ENCODE results near the gene HS6ST2. TPM values are rescaled to one million over a fixed set of nuclear protein-coding genes. Genes with fewer than 3 reads are reported as not detected.

Gene HS6ST2
- total and polyA plus RNA-seq, 9 of the 15 experiments (the other 6 are each of a cell fraction or from before 2014, with no cell fraction given) = not detected

DNA sequence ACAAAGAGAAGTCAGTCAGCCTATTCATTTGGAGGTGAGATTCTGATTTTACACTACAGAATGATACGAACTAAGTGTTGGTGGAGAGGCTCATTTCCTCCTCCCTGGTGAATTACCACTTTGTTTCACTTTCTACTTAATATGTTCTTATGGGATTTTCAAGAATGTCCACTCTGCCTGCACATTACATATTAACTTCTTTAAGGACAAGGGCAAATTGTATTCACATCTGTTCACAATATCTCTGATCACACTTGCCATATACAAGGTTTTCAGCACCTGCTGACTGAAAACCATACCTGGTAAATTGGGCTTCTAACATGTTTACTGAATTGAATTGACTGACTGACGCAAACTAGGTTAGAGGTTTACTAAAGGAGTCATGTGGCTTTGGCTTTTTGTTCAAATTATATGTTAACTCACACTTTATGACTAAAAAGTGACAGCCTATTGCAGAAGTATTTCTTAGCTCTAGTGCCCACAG lies 281.2 kb downstream of the HS6ST2 start (continued):
- TF ChIP-seq, protein P1, sequence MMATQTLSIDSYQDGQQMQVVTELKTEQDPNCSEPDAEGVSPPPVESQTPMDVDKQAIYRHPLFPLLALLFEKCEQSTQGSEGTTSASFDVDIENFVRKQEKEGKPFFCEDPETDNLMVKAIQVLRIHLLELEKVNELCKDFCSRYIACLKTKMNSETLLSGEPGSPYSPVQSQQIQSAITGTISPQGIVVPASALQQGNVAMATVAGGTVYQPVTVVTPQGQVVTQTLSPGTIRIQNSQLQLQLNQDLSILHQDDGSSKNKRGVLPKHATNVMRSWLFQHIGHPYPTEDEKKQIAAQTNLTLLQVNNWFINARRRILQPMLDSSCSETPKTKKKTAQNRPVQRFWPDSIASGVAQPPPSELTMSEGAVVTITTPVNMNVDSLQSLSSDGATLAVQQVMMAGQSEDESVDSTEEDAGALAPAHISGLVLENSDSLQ (IDR thresholded peaks at IDR 0.05) = no peak
- TF ChIP-seq, protein P2, sequence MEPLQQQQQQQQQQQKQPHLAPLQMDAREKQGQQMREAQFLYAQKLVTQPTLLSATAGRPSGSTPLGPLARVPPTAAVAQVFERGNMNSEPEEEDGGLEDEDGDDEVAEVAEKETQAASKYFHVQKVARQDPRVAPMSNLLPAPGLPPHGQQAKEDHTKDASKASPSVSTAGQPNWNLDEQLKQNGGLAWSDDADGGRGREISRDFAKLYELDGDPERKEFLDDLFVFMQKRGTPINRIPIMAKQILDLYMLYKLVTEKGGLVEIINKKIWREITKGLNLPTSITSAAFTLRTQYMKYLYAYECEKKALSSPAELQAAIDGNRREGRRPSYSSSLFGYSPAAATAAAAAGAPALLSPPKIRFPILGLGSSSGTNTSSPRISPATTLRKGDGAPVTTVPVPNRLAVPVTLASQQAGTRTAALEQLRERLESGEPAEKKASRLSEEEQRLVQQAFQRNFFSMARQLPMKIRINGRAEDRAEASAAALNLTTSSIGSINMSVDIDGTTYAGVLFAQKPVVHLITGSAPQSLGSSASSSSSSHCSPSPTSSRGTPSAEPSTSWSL (CRISPR knock-in tag; IDR thresholded peaks at IDR 0.05; ENCODE audit: borderline replicate concordance) = no peak

DNA sequence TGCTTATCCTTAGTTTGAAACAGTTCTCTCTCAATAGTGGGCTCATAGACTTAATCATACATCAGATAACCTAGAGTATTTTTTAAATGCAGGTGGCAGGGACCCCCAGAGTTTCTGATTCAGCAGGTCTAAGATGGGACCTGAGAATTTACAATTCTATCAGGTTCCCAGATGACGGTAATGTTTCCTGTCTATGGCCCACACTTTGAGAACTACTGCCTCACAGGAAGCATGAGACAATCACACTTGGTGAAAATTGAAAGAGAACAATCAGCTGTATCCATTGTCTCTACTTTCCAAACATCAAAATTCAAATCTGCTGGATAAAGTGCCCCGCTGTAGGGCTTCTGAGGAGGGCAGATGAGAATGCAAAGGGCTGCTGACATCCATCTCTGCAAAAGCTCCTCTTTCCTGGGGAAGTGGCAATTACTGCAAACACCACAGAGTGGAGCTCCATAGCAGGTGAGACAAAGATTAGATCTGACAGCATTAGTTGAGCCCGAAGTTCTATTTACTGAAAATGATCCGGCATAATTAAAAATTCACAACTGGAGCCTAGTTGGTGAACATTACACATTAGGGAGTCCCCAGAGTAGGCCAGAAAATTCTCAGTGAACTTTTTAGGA lies 281.8 kb downstream of the HS6ST2 start:
- no peak for ATAC-seq
- no peaks in the 10 kb centered on the region for H3K9me3 ChIP-seq (replicated peaks; ENCODE audit: control insufficient read depth, insufficient read depth, low read depth, low read length)
- no peak overlapping the region for H3K4me3 ChIP-seq
- no TSS peak for BruUV-seq (replicated peaks)
- H3K36me3 ChIP-seq (ENCODE audit: control insufficient read depth, insufficient read depth, low read length) = no peaks in the 10 kb centered on the region
- no peaks in the 10 kb centered on the region for H3K4me1 ChIP-seq (replicated peaks in 1 of 2; ENCODE audit: control insufficient read depth in 2 of 2, insufficient read depth in 2 of 2, low read length in 2 of 2)
- WGBS (ENCODE audit: insufficient coverage, low coverage, missing lambda C conversion rate) = 0% methylated on average over 4 of the region's 4 CpGs
- no peaks in the 10 kb centered on the region for H3K27me3 ChIP-seq (ENCODE audit: control insufficient read depth in 2 of 2, insufficient read depth in 2 of 2, low read length in 2 of 2)
- CTCF ChIA-PET (ENCODE audit: low intra/inter-chr PET ratio) = no interaction called here
- no peaks in the 10 kb centered on the region for H3K79me2 ChIP-seq (ENCODE audit: control insufficient read depth, insufficient read depth, low read length)
- H2AFZ ChIP-seq (ENCODE audit: low read depth, low read length) = no peak overlapping the region
- DNase-seq (ENCODE audit: extremely low read depth in 1 of 4, low spot score in 3 of 4) = no peak
- H4K20me1 ChIP-seq (replicated peaks; ENCODE audit: control insufficient read depth, insufficient read depth, low read length) = no peaks in the 10 kb centered on the region
- H3K9me1 ChIP-seq (ENCODE audit: control insufficient read depth, insufficient read depth, low read length) = no peaks in the 10 kb centered on the region
- no peak overlapping the region for H3K4me2 ChIP-seq (ENCODE audit: insufficient read depth, low read length)
- FAIRE-seq = no peak
- in situ Hi-C loops (cut with MboI) = no loop called here
- no peak overlapping the region for H3K9ac ChIP-seq (ENCODE audit: insufficient read depth in 1 of 2, low read depth in 2 of 2, low read length in 2 of 2)
- no peak overlapping the region for H3K27ac ChIP-seq (ENCODE audit: extremely low read depth, low read depth, low read length)
- intact Hi-C loops (cut with micrococcal nuclease) = no loop called here
- POLR2A ChIA-PET = no interaction called here
- TF ChIP-seq, protein P3, sequence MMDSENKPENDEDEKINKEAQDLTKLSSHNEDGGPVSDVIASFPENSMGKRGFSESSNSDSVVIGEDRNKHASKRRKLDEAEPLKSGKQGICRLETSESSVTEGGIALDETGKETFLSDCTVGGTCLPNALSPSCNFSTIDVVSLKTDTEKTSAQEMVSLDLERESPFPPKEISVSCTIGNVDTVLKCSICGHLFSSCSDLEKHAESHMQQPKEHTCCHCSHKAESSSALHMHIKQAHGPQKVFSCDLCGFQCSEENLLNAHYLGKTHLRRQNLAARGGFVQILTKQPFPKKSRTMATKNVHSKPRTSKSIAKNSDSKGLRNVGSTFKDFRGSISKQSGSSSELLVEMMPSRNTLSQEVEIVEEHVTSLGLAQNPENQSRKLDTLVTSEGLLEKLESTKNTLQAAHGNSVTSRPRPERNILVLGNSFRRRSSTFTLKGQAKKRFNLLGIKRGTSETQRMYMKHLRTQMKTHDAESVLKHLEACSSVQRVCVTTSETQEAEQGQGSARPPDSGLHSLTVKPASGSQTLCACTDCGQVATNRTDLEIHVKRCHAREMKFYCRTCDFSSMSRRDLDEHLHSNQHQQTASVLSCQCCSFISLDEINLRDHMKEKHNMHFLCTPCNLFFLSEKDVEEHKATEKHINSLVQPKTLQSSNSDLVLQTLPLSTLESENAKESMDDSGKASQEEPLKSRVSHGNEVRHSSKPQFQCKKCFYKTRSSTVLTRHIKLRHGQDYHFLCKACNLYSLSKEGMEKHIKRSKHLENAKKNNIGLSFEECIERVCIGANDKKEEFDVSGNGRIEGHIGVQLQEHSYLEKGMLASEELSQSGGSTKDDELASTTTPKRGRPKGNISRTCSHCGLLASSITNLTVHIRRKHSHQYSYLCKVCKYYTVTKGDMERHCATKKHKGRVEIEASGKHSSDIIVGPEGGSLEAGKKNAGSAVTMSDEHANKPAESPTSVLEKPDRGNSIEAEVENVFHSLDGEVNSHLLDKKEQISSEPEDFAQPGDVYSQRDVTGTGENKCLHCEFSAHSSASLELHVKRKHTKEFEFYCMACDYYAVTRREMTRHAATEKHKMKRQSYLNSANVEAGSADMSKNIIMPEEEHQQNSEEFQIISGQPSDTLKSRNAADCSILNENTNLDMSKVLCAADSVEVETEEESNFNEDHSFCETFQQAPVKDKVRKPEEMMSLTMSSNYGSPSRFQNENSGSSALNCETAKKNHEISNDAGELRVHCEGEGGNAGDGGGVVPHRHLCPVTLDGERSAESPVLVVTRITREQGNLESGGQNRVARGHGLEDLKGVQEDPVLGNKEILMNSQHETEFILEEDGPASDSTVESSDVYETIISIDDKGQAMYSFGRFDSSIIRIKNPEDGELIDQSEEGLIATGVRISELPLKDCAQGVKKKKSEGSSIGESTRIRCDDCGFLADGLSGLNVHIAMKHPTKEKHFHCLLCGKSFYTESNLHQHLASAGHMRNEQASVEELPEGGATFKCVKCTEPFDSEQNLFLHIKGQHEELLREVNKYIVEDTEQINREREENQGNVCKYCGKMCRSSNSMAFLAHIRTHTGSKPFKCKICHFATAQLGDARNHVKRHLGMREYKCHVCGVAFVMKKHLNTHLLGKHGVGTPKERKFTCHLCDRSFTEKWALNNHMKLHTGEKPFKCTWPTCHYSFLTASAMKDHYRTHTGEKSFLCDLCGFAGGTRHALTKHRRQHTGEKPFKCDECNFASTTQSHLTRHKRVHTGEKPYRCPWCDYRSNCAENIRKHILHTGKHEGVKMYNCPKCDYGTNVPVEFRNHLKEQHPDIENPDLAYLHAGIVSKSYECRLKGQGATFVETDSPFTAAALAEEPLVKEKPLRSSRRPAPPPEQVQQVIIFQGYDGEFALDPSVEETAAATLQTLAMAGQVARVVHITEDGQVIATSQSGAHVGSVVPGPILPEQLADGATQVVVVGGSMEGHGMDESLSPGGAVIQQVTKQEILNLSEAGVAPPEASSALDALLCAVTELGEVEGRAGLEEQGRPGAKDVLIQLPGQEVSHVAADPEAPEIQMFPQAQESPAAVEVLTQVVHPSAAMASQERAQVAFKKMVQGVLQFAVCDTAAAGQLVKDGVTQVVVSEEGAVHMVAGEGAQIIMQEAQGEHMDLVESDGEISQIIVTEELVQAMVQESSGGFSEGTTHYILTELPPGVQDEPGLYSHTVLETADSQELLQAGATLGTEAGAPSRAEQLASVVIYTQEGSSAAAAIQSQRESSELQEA (IDR thresholded peaks at IDR 0.05; ENCODE audit: low read depth) = no peak
- TF ChIP-seq FOXJ3 (CRISPR knock-in tag; IDR thresholded peaks at IDR 0.05) (no peak), HNRNPK (IDR thresholded peaks at IDR 0.05; ENCODE audit: low read depth, low read length, poor library complexity, severe bottlenecking) (no peak), CBX5 (IDR thresholded peaks at IDR 0.05; ENCODE audit: borderline replicate concordance, low read depth) (no peak), ZNF175 (CRISPR knock-in tag; IDR thresholded peaks at IDR 0.05; ENCODE audit: low read depth) (no peak), HDAC8 (tag; IDR thresholded peaks at IDR 0.05) (no peak)

Measured in K562 (cell line).